Right renal pelvis (tissue), 4 donors: ENCODE measurements around the gene RAB7B. TPM values are rescaled to one million over a fixed set of nuclear protein-coding genes. Genes with fewer than 3 reads are reported as not detected.

ENCODE experiments used
- DNase-seq, 4 donors: peaks; one replicate each; pipeline ENCODE4 v3.0.0-alpha.2; 2013; ENCODE audit warnings: low read depth in 4 of 4, low spot score in 3 of 4, missing footprints in 1 of 4
- polyA plus RNA-seq, 4 donors: library from polyadenylated mRNA; unstranded; fragments of 120-200 nt; gene quantifications; one replicate each; pipeline ENCODE4 v1.2.1, GENCODE V29; 2013; ENCODE audit not compliant: insufficient read length in 4 of 4

Gene RAB7B
- polyA plus RNA-seq, 4 donors = 3.0 to 3.7 (median 3.1) TPM

DNA sequence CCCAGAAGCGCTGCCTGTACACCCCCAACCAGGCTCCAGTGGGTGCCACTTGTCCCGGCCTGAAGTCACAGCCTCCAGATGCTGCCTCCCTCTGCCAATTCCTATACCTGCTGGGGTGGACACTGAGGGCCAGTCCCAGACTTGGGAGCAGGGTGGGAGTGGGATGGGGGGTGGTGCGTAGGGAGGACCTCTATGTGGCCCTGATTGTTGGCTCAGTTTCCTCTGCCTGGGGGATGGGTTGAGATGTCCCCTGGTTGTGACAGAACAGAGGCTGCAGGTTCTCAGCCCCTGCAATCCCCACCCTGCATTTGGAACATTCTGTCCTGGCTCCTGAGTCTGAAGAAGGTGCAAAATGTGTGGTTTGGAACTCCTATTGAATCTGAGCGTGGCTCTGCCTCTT, 27.2 kb downstream of the RAB7B start:
- DNase-seq = no peak

DNA sequence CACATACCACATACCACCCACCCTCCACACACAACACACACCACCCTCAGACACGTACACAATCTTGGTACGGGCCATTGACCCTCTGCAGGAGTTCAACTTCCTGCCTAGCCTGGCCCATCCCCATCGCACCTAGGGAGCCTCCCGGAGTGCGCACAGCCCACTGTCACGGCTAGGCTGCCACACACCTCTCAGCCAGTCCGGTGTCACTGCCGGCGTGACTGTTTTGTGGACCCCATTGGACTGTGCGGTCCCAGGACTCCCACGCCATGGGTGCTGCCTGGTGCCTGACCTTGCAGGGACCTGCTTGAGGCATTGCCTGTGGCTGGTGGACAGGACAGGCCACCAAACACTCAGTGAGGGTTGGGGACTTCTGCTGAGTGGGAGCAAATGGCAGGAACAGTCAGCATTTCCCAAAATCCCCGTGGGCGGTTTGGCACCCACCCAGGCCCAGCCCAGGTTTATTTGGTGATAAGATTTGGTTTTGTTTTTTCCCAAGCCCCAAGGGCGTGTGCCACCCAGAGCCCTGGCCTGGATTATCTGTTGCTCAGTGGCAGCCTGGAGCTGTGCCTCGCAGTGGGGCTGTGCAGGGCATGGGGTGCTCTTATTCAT, 27.7 kb downstream of the RAB7B start:
- DNase-seq = no peak

DNA sequence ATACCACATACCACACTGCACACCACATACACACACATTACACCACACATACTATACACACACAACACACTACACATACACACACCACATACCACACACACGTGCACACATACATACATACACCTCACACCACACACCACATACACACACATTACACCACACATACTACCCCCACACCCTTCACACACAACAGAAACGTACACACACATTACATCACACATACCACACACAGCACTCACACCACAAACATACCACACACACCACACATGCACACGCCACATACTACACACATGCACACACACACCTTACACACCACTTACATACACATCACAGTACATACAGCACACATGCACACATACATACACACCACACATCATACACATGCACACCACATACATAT, 28.5 kb downstream of the RAB7B start:
- DNase-seq = no peak

DNA sequence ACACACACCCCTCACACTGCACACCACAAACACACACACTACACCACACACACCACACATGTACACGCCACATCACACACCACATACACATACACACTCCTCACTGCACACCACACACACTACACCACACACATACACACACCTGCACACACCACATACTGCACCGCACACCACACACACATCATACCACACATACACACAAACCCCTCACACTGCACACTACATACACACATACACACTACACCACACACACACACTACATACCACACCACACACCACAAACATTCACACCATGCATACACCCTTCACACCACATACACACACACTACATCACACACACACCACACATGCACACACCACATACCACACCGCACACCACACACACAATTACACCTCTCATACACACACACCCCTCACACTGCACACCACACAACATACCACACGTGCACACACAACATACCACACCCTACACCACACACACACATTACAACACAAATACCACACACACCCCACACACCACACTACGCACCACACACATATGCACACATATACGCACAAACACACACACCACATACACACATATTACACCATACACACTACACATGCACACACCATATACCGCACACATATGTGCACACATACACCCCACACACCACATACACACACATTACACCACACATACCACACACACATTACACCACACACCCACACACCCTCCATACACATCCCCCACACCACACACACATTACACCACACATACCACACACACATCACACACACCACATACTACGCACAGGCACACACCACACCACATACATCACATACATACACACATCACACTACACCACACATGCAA, 29.6 kb downstream of the RAB7B start:
- no peak for DNase-seq

DNA sequence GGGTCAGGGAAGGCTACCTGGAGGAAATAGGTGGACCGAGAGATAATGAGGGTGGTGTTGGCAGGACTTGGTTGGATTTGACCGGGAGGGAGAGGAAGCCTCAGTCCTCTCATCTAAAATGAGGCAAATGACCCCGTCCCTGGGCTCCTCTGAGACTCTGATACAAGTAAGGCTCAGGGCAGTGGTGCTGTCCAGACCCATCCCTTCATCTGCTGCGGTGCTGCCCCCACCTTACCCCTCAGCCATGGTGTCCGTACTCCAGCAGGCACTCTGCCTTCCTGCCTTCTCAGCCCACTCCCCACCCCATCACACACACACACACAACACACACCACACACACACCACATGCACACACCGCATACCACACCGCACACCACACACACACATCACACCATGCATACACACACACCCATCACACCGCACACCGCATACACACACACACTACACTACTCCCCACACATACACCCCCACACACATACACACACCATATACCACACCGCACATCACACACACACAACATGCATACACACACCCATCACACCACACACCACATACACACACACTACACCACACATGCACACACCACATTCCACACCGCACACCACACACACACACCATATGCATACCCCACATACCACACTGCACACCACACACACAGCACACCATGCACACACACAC, 30.6 kb downstream of the RAB7B start:
- DNase-seq = no peak

DNA sequence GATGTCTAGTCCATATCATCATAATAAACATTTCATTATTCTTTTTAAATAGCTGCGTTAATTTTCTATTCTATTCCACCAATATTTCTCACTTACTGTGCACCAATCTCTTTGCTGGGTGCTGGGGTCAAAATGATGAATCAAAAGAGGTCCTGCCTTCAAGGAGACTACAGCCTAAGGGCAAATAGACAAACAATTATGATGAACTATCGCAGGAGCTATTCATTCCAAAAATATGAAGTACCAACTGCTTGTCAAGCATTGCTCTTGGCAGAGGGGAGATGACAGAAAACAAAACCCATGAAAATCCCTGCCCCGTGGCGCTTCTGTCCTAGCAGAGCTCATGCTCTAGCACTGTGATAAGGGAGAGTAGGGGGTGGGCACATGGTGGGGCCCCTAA, 31.1 kb downstream of the RAB7B start:
- DNase-seq = no peak

DNA sequence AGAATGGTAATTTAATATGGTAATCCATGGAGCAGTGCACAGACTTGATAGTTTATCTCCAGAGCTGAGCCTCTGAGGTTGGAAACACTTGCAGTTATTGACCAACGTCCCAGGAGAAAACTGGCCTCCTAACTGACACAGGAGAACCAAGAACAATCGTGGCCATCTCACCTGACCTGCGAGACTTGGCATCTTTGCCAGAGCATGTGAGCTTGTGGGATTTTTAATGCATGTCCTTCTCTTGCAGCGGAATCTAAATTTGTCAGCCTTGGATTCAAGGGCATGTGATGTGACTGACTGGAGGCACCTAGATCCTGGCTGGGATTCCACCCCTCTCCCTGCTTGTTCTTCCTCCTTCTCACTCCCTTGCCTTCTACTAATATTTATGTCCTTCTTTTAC, 32.1 kb downstream of the RAB7B start:
- no peak for DNase-seq

DNA sequence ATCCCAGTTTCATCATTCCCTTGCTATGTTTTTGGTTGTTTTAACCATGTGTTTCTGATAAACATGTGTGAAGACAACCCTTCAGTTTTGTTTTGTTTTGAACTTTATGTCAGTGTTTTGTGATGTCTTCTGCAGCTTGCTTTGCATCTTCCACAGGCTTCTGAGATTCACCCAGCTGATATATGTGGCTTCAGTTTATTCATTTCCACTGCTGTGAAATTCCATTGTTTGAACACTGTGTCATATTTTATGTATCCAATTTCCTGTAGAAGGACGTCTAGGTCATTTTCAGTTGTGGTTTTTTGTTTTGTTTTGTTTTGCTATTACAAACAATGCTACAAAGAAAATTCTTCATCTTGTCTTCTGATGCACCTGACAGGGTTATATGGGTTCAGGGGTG, 32.7 kb downstream of the RAB7B start:
- no peak for DNase-seq

DNA sequence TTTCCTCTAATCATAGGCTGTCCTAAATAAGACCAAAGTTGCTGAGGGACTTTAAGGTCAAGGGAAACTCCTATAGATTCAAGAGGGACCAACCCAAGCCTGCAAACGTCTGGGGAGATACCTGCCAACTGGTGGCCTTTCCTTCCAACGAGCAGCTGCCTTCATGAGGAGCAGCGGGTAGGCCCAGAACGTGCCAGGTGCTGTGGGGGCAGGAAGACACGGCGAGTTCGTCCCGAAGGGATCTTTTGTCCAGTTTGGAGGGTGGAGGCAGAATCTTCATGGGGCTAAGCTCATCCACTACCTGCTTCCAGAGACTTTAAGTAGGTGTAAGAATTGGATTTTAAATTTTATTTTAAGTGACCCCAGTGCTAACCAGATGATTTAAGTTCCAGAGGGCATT, 34.0 kb downstream of the RAB7B start:
- DNase-seq = no peak

DNA sequence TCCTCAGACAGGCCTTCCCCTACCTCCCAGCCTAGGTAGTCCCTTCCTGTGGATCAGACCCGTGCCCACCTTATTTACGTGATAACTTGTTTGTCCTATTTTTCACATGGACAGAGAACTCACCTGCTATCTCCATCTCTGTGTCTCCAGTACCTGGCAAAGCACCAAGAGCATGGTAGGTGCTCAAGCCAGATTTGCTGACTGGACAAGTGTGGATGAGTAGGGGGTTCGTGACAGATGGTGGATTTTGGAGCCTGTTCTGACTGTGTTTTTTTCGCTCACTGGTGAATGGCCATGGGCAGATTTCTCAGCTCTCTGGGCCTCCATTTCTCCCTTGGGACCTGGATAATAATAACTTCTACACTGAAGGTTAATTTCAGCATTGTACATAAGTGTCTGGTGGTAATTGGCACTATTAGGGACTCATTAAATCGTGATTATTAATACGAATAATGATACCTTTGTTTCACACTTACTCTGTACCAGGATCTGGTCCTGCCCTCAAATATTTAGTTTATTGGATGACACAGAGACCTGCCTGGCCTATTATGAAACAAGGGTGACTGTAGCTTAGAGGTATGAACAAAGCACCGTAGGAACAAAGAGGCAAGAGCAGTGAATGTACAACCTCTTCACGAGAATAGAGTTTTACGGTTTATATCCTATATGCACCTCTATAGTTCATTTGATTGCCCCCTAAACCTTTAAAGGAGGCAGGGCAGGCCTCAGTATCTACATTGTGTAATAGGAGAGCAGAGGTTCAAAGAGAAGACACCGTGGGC, 35.5 kb downstream of the RAB7B start:
- DNase-seq = no peak

DNA sequence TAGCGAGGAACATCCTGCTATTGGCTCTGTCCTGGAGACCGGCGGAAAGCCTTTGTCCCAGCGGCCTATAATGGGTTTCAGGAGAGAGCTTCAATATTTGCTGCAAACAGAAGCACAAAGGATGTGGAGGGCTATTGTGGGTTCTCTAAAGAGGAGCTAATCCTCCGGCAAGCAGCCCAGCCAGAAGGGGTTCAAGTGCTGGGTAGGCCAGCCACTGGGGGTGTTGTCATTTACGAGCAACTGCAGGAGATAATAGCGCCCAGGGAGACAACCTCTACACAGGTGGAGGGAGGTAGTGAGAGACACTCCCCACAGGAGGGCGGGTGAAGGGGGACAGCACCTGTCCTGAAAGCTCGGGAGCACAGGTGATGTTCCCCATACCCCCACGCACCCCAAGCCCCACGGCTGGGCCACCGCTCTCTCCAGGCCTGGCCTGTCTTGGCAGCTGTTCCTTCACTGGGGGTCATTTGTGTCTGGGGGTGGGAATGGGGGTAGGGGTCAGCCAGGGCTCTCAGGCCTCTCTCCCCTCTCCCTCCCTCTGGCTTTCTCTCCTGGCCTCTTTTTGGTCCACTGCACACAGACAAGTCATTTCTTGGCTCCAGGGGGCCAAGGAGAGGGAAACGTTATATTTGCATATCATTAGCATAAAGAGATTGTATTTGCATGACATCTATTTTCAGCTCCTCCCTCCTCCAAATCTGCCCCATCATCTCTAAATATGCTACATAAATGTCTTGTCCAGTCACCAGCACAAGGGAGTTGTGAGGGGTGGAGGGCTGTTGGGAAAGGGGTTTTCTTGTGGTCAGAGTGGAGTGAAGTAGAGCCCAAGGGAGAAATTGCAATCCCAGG, 37.9 kb downstream of the RAB7B start:
- no peak for DNase-seq

DNA sequence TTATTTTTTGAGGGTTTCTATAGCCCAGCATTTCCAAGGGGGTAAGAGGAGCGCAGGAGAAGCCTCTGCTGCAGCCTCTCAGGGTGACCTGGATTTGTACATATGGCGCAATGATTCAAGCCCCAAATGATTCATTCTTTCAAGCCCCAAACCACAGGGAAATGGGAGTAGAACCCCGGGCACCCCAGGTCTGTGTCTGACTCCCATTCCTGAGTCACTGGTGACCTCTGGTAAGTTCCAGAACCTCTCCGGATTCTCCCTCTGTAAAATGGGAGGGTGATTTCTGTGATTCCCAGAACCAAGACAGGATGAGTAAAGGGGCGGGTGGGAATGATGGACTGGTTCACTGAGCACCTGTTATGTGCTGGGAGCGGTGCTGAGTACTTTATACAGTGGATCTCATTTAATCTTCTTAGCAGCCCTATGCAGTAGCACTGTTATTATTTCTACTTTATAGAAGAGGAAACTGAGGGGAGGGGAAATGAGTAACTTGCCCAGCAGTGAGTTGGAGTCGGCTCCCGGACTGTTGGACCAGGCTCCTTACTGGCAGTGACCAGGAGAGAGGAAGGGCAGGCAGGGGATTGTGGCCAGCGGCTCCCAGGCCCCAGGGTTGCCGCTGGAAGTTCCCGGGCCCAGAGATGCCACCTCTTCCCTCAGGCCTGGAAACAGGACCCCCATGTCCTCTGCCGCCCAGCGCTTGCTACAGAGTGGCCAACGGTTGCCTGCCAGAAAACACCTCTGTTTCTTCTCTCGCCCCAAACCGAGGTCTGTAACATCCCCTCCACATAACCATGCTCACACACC, 39.6 kb downstream of the RAB7B start:
- DNase-seq = no peak

DNA sequence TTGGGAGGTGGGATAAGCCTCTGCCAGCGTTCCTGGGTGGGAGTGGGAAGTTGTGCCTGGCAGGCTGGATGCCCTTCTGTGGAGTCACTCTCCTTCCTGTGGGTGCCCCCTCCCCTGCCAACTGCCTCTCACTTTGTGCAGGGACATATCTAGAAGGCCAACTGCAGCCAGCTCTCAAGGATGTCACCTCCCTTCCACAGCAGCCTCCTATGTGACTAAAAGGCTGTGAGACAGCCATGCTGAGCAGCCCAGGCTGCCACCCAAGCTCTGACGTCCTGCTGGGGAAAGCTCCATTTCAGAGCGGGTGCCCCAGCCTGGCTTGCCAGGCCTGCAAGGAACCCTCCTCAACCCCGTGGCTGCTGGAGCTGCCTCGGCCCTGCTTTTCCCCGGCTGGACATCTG, 40.4 kb downstream of the RAB7B start:
- no peak for DNase-seq

DNA sequence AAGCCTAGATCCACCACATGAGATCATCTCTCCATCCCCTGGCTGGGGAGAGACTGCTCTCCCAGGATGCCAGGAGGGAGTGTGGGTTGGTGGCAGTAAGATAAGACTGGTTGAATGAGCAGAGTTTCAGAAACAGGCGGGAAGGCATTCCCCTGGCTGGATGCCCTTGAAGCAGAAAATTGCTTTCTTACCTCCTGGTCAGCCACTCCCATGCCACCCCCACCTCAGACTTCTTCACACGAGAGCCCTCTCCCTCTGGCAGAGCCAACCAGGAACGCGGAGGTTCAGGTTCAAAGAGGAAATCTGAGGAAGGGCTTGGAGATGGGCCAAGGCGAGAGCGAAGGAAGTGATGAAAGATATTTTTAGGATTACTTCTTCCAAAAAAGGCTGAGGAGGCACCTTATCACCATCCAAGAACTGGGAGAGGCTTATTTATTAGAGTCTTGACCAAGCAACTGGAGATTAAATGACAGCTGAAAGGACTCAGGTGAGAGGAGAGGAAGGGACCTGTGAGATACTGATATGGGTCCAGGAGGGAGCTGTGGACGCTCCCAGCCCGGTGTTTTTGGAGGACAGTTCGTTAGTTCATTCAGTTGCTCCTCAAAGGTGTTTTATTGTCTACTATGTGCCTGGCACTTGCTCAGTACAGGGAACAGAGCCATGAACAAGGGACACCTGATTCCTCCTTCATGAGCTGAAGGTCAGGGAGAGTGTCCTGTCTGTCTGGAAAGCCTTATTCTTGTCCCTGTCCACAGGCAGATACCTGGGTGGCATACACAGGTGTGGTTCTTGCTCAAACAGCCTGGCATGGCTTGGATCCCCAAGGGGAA, 41.0 kb downstream of the RAB7B start:
- DNase-seq = no peak

DNA sequence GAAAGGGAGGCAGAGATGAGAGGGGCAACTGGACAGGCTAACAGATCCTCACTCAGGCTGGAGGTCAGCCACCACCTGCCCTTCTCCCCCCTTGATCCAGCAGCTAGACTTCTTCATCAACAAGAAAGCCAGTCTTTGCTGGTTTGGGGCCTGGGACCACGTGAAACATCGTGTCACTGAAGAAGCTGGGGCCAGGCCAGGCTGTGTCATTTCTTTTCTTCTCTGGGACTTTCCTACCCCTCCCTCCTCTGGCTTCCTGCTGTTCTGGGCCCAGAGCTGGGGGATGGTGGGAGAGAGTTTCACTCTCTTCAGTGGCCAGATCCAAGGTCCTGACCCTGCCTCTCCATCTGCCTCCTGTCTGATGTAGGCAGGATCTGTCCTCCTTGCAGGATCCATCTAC, 41.8 kb downstream of the RAB7B start:
- DNase-seq = peak in 1 of 4 donors; percentile 28

DNA sequence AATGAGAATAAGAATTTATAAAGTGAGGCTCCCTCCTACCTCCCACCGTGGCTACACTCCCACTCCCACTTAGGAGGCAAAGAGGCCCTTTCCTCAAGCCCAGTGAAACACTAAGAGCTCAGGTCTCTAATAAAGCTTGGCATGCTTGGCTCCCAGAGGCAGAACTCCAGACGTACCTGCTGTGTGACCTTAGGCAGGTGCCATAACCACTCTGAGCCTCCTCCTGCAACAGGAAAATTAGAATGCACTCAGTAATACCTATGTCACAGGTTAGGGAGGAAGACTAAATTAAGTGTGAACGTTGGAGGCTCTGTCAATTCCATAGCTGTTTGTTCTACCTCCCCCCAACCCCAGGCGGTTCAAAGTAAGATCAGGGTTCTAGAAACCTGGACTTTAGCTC, 43.4 kb downstream of the RAB7B start:
- DNase-seq = no peak

DNA sequence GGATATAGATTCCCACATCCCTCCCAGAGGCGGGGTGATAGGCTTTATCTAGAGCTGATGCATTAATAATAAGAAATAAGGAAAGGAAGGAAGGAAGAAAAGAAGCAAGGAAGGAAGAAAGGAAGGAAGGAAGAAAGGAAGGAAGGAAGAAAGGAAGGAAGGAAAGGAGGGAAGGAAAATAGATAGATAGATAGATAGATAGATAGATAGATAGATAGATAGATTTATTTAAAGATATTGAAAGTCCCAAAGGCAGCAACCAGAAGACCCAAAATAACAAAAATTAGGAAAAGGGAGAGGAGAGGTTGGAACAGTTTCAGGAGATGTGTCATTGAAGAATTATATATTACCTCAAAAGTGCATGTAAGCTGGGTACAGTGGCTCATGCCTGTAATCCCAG, 47.7 kb downstream of the RAB7B start:
- DNase-seq = no peak

DNA sequence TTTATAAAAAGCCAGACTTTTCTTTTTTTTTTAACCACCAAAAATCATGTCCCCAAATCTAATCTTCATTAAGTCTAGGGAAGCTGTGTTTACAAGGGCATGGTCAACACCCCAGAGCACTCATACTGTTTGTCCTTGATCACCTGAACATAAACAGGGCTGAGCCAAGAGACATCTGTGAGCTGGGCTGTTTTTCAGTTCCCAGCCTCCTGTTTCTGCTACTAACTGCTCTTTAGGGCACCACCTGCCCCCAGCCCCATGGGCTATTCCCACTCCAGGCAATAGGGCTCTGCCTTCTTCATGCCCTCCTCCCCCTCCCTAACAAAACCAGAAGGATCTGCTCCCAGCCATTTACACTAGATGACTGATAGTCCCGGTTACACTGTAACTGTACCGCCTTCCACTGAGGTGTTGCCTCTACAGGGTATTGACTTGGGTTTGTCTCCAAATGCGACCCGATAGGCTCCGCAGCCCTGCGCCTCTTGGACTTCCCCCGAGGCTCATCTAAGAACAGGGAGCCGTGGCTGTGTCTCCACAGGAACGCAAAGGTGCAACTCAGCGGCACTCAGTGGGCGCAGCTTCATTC, 48.3 kb downstream of the RAB7B start:
- DNase-seq = no peak
